ENCODE results near the gene C1GALT1C1L. TPM values are rescaled to one million over a fixed set of nuclear protein-coding genes. Genes with fewer than 3 reads are reported as not detected.
"Not testable (repeated sequence)": the region's sequence is repeated elsewhere in the genome, so short reads cannot be mapped to it uniquely, and the experiment has no call there.

C1GALT1C1L gene
- total RNA-seq, 1 experiment from 2014 or later, result 1.3 TPM

GRCh38 chr2:43653506-43653905, 22.7 kb downstream of the C1GALT1C1L start:
- no peak for DNase-seq (ENCODE audit: low read depth)

- no peak for DNase-seq (ENCODE audit: low read depth)
Measured at GRCh38 chr2:43648994-43649701, 27.1 kb downstream of the C1GALT1C1L start.

GRCh38 chr2:43643680-43644079, 32.5 kb downstream of the C1GALT1C1L start:
- no peak for DNase-seq (ENCODE audit: low read depth)

- no peak for DNase-seq (ENCODE audit: low read depth)
Measured at GRCh38 chr2:43642363-43642762, 33.9 kb downstream of the C1GALT1C1L start.

GRCh38 chr2:43637030-43637803, 39.0 kb downstream of the C1GALT1C1L start, which contains the start of gene PLEKHH2:
TSS of gene PLEKHH2 (plus strand) at chr2:43637260. CDS start at chr2:43644674, 7,414 bp downstream.
- DNase-seq (ENCODE audit: low read depth), result peak; percentile 90

- DNase-seq (ENCODE audit: low read depth), result peak; percentile 4
Measured at GRCh38 chr2:43636621-43637020, 39.6 kb downstream of the C1GALT1C1L start.

- DNase-seq (ENCODE audit: low read depth), result not testable (repeated sequence)
Measured at GRCh38 chr2:43636153-43636552, 40.1 kb downstream of the C1GALT1C1L start.

- DNase-seq (ENCODE audit: low read depth), result peak; percentile 34
Measured at GRCh38 chr2:43634604-43635306, 41.5 kb downstream of the C1GALT1C1L start.

GRCh38 chr2:43631618-43632317, 44.5 kb downstream of the C1GALT1C1L start:
- no peak for DNase-seq (ENCODE audit: low read depth)

Other genes starting within 250 kb of the C1GALT1C1L start
- 29.3 and 30.2 TPM in 2 replicates for gene THADA, start 80.4 kb downstream of the C1GALT1C1L start, total RNA-seq (2014; rRNA removed; shearing (Covaris generic))
- gene PLEKHH2, start 39.2 kb downstream of the C1GALT1C1L start, total RNA-seq (2014; rRNA removed; shearing (Covaris generic)), result 0.51 and 1.2 TPM in 2 replicates
- 24.7 and 31.7 TPM in 2 replicates for gene DYNC2LI1, start 97.6 kb upstream of the C1GALT1C1L start, total RNA-seq (2014; rRNA removed; shearing (Covaris generic))
- not detected in 2 replicates for gene ABCG5, start 162.4 kb upstream of the C1GALT1C1L start, total RNA-seq (2014; rRNA removed; shearing (Covaris generic))
- not detected in 2 replicates for gene ABCG8, start 162.5 kb upstream of the C1GALT1C1L start, total RNA-seq (2014; rRNA removed; shearing (Covaris generic))

All from Daoy (cell line).